Measurements from ENCODE around the gene POLR2M.

Gene POLR2M

GRCh38 chr15:57741089-57741488 is 34.6 kb downstream of the POLR2M start:
- DNase-seq = no peak

GRCh38 chr15:57743424-57743823 is 36.9 kb downstream of the POLR2M start:
- DNase-seq = no peak

GRCh38 chr15:57746786-57747185 is 40.3 kb downstream of the POLR2M start:
- DNase-seq = no peak

- DNase-seq = no peak
These were observed 40.8 kb downstream of the POLR2M start for GRCh38 chr15:57747206-57747896.

- no peak for DNase-seq
These were observed 44.8 kb downstream of the POLR2M start for GRCh38 chr15:57751177-57751800.

GRCh38 chr15:57752436-57752835 is 45.9 kb downstream of the POLR2M start:
- no peak for DNase-seq

GRCh38 chr15:57752840-57753239 is 46.3 kb downstream of the POLR2M start:
- DNase-seq = no peak

GRCh38 chr15:57756466-57756865 is 50.0 kb downstream of the POLR2M start:
- DNase-seq = no peak

GRCh38 chr15:57758560-57758959 is 52.0 kb downstream of the POLR2M start:
- no peak for DNase-seq

- no peak for DNase-seq
These were observed 55.0 kb downstream of the POLR2M start for GRCh38 chr15:57761562-57761961.

- no peak for DNase-seq
These were observed 55.8 kb downstream of the POLR2M start for GRCh38 chr15:57762302-57762701.

- DNase-seq = no peak
These were observed 56.9 kb downstream of the POLR2M start for GRCh38 chr15:57763176-57763964.
